OCI-LY3 (cell line): ENCODE measurements around the gene LRFN4.

Experiments used
- EZH2phosphoT487 ChIP-seq: fragments of 200-600 bp; shearing (Covaris generic); IDR thresholded peaks from 2 replicates; pipeline ENCODE4 v1.6.1; 2018; ENCODE audit warnings: antibody characterized with exemption, mixed run types, low read depth
- TF ChIP-seq, protein P1 (sequence below): fragments of 200-600, 300-600 bp; sonication (generic); IDR thresholded peaks from 2 replicates; pipeline ENCODE4 v1.5.1; 2014; ENCODE audit warnings: antibody characterized with exemption, low read length, low read depth

DNA sequence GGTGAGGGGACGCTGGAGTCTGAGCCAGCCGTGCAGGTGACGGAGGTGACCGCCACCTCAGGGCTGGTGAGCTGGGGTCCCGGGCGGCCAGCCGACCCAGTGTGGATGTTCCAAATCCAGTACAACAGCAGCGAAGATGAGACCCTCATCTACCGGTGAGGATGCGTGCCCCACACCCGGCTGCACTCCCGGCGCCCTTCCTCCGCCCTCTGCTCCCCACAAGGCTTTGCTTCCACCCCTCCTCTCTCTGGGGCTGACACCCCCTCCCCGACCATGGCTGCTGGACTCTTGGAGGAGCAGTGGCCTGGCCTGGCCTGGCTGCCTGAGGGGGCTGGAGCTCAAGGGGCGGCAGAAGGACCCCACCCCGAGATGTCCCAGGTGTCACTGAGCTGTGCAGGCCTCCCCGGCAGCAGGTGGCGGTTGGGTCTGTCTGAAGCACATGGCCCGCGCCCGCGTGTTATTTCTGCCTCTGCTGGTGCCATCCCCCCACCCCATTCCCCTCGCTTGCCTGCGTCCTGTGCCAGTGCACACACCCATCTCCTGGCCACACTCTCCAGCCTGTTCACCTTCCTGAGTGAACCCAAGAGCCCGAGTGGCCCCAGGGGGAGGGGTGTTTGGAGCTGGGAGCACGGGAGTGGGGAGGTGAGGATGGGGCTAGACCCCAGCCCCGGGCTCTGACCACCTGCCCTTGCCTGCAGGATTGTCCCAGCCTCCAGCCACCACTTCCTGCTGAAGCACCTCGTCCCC is 2.2 kb downstream of the LRFN4 start:
- TF ChIP-seq, protein P1, sequence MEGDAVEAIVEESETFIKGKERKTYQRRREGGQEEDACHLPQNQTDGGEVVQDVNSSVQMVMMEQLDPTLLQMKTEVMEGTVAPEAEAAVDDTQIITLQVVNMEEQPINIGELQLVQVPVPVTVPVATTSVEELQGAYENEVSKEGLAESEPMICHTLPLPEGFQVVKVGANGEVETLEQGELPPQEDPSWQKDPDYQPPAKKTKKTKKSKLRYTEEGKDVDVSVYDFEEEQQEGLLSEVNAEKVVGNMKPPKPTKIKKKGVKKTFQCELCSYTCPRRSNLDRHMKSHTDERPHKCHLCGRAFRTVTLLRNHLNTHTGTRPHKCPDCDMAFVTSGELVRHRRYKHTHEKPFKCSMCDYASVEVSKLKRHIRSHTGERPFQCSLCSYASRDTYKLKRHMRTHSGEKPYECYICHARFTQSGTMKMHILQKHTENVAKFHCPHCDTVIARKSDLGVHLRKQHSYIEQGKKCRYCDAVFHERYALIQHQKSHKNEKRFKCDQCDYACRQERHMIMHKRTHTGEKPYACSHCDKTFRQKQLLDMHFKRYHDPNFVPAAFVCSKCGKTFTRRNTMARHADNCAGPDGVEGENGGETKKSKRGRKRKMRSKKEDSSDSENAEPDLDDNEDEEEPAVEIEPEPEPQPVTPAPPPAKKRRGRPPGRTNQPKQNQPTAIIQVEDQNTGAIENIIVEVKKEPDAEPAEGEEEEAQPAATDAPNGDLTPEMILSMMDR, result no peak
- TF ChIP-seq EZH2phosphoT487, result no peak
